K562 (cell line): ENCODE data around the gene TMEM214. TPM values are rescaled to one million over a fixed set of nuclear protein-coding genes. Genes with fewer than 3 reads are reported as not detected.

Experiments
- BCL6 ChIP-seq: fragments of 250-450 bp; sonication (Bioruptor Pico); IDR thresholded peaks from 2 replicates; pipeline ENCODE4 v1.4.0; 2020
- BRF1 ChIP-seq: IDR thresholded peaks from 3 replicates; pipeline ENCODE4 v1.6.1; 2011; ENCODE audit warnings: borderline replicate concordance, mild to moderate bottlenecking; ENCODE audit not compliant: insufficient read length; ENCODE audit errors: extremely low read depth
- ELF1 ChIP-seq: fragments of 200-800 bp; sonication (Bioruptor generic); IDR thresholded peaks from 2 replicates; pipeline ENCODE4 v1.6.1; 2016; ENCODE audit warnings: missing genetic modification characterization, missing compliant biosample characterization
- FOXO4 ChIP-seq: fragments of 450-650 bp; formaldehyde crosslinking; IDR thresholded peaks from 2 replicates; pipeline ENCODE4 v1.4.0; 2020; ENCODE audit warnings: mild to moderate bottlenecking, moderate library complexity
- HEY1 ChIP-seq: fragments of 250-450 bp; sonication (Bioruptor Pico); IDR thresholded peaks from 2 replicates; pipeline ENCODE4 v1.5.0; 2020; ENCODE audit warnings: mild to moderate bottlenecking, moderate library complexity, borderline replicate concordance
- LEF1 ChIP-seq: fragments of 450-650 bp; IDR thresholded peaks from 2 replicates; pipeline ENCODE4 v1.6.1; 2016; ENCODE audit warnings: mild to moderate bottlenecking
- MLLT1 ChIP-seq, 2 experiments: fragments of 450-650 bp; IDR thresholded peaks; 2 replicates each; pipeline ENCODE4 v1.6.1; 2016
- NKRF ChIP-seq: fragments of 450-650 bp; IDR thresholded peaks from 2 replicates; pipeline ENCODE4 v1.6.1; 2016; ENCODE audit warnings: borderline replicate concordance
- PCBP2 ChIP-seq: fragments of 200-400 bp; formaldehyde crosslinking; IDR thresholded peaks from 2 replicates; pipeline ENCODE4 v1.6.1; 2018; ENCODE audit warnings: low read length, low read depth, mild to moderate bottlenecking, moderate library complexity; ENCODE audit not compliant: poor library complexity, severe bottlenecking
- PHF21A ChIP-seq: fragments of 450-650 bp; IDR thresholded peaks from 2 replicates; pipeline ENCODE4 v1.6.1; 2017; ENCODE audit warnings: low read depth, borderline replicate concordance
- RAD21 ChIP-seq, 2 experiments: fragments of 250-450 bp in 1 of 2; fragments of 450-650 bp in 1 of 2; sonication (Bioruptor Pico) in 1 of 2; formaldehyde crosslinking in 1 of 2; IDR thresholded peaks in 1 of 2; conservative IDR thresholded peaks in 1 of 2; 2 replicates each; pipeline versions ENCODE4 v1.4.0 to v1.8.0; 2020 to 2022; ENCODE audit warnings: mild to moderate bottlenecking in 2 of 2, moderate library complexity in 1 of 2
- SRSF9 ChIP-seq: fragments of 200-400 bp; formaldehyde crosslinking; IDR thresholded peaks from 2 replicates; pipeline ENCODE4 v1.6.1; 2017; ENCODE audit warnings: low read depth, low read length, borderline replicate concordance
- TAF15 ChIP-seq: fragments of 200-400 bp; formaldehyde crosslinking; IDR thresholded peaks from 2 replicates; pipeline ENCODE4 v1.6.1; 2017; ENCODE audit warnings: mild to moderate bottlenecking, low read depth, low read length, moderate library complexity
- U2AF2 ChIP-seq: fragments of 200-400 bp; formaldehyde crosslinking; optimal IDR thresholded peaks from 2 replicates; pipeline ENCODE3; 2017; ENCODE audit warnings: low read depth, mild to moderate bottlenecking, low read length
- YBX1 ChIP-seq: fragments of 450-650 bp; IDR thresholded peaks from 2 replicates; pipeline ENCODE4 v1.7.1; 2016; ENCODE audit warnings: mild to moderate bottlenecking
- ZBTB33 ChIP-seq: sonication (generic); formaldehyde crosslinking; IDR thresholded peaks from 2 replicates; pipeline ENCODE4 v1.8.1; 2023; ENCODE audit warnings: mild to moderate bottlenecking, missing genetic modification reagents
- ZNF134 ChIP-seq: fragments of 250-450 bp; sonication (Bioruptor Pico); conservative IDR thresholded peaks from 2 replicates; pipeline ENCODE4 v1.4.0; 2020
- ZNF444 ChIP-seq: fragments of 250-450 bp; sonication (Bioruptor Pico); IDR thresholded peaks from 2 replicates; pipeline ENCODE4 v1.4.0; 2020; ENCODE audit warnings: mild to moderate bottlenecking, moderate library complexity
- ZNF740 ChIP-seq, 3 experiments: fragments of 200-800 bp in 1 of 3; sonication (Bioruptor generic) in 1 of 3; sonication (generic) in 1 of 3; formaldehyde crosslinking in 1 of 3; IDR thresholded peaks; 2 replicates each; pipeline versions ENCODE4 v1.6.1 to v1.8.0; 2016 to 2022; ENCODE audit warnings: mild to moderate bottlenecking in 2 of 3, missing compliant biosample characterization in 2 of 3, missing genetic modification characterization in 2 of 3, missing genetic modification reagents in 1 of 3
- polyA plus RNA-seq, 8 experiments: library from polyadenylated mRNA; depleted of rRNA in 4 of 8; stranded (reverse) in 5 of 8; unstranded in 3 of 8; fragments of >200 nt; fragmentation: Nextera tagmentation in 2 of 8; fragmentation: Illumina TruSeq in 1 of 8; extraction: Ambion mirVana in 2 of 8; extraction: Trizol in 1 of 8; gene quantifications; 2 replicates each; pipeline versions ENCODE4 v1.2.1 to v1.2.3, GENCODE V29; 2011 to 2014; ENCODE audit warnings: inconsistent platforms in 1 of 8, missing spikeins in 1 of 8
- total RNA-seq, 7 experiments: library from RNA; depleted of rRNA in 6 of 7; stranded (reverse); fragments of >200 nt in 6 of 7; fragmentation: Illumina TruSeq in 2 of 7; extraction: Trizol in 2 of 7; gene quantifications; 2 replicates each; pipeline versions ENCODE4 v1.2.1 to v1.2.3, GENCODE V29; 2011 to 2021; ENCODE audit warnings: low replicate concordance in 1 of 7

The TMEM214 gene
- total and polyA plus RNA-seq, 9 of the 15 experiments (the other 6 are each of a cell fraction or from before 2014, with no cell fraction given): 11.4 to 81.4 (median 44.1) TPM

- TF ChIP-seq ZBTB33 (CRISPR knock-in tag) (no peak), RAD21 (CRISPR knock-in tag; conservative IDR thresholded peaks at IDR 0.05 in 1 of 2, IDR thresholded peaks at IDR 0.05 in 1 of 2) (no peak), LEF1 (peak; percentile 88), FOXO4 (no peak), TAF15 (no peak), PCBP2 (no peak), MLLT1 (IDR thresholded peaks at IDR 0.05) (no peak), ZNF444 (CRISPR knock-in tag) (no peak), YBX1 (no peak), ZNF134 (CRISPR knock-in tag) (0 out of 2 replicates have a peak, but pooled peaks have one; percentile 37), PHF21A (no peak), U2AF2 (no peak), ZNF740 (CRISPR knock-in tag; IDR thresholded peaks at IDR 0.05) (no peak), ZNF740 (tag; IDR thresholded peaks at IDR 0.05) (no peak; a peak in 2 of 4 replicates), SRSF9 (no peak), ELF1 (tag) (no peak), BRF1 (no peak), HEY1 (CRISPR knock-in tag) (no peak), NKRF (no peak), BCL6 (CRISPR knock-in tag) (no peak)
Observed at GRCh38 chr2:27006602-27007415, 26.0 kb upstream of the TMEM214 start (continued).
